ENCODE data around the gene CA11.

Gene CA11

DNA sequence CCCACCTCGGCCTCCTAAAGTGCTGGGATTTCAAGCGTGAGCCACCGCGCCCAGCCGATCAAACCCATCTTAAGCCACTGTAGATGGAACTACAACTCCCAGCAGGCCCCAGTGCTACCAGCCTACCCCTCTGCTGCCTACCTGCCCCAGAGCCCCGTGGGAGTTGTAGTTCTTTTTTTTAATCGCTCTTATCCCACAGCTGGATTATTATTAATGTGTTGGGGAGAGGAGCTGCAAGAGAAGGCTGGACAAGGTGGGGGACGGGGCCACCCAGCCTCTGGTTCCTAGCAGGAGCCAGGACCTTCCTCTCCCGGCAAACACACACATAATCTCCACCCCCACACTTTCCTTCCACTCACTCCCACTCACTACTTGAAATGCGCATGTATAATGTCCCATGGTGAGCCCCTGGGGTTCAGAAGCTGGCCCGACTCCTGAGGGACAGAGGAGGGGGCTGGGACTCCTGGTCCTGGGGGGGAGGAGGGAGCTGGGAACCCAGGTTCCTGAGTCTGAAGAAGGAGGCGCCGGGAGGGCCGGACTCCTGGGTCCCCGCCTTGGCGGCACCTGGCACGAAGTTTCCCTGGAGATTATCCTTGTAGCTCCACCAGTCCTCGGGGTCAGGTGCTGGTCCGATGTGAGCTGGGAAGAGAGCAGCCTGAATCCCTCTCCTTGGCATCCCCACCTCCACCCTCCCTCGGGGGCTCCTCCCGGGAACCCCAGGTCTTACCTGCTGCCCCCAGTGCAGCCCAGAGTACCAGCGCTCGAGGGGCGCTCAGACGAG, 958 bp downstream of the CA11 start:
- Mint-ChIP-seq H3K27me3 (no peaks in the 10 kb centered on the region), H3K36me3 (ENCODE audit: insufficient read depth) (peaks cover 12% of the 10 kb centered on the region), H3K9me3 (no peaks in the 10 kb centered on the region), H3K4me1 (ENCODE audit: low read depth in 2 of 2) (peaks cover 33 to 35% of the 10 kb centered on the region in 2 donors), H3K4me3 (peak overlapping the region; percentile 90 to 95), H3K27ac (peak overlapping the region; percentile 93 to 98)
- ATAC-seq (replicated peaks): peak; percentile 58
- DNase-seq: peak; percentile 66 to 72 (median 68)

DNA sequence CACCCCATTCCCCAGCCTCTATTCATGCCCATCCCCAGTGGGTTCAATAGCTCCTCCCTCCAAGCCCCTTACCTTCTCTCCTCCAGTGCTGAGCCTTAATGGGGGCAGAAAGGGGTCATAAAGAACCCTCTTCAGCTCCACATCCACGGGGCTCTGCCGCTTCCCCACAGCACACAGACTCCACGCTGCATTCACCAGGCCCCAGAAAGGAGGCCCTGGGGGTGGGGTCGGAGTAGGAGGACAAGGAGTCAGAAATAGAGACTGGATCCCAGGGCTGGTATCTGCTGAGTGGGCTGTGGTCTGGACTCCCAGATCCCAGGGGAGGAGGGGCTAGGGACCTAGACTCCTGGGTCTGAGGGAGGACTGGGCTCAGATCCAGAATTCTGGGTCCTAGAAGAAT, 1.6 kb downstream of the CA11 start:
- peaks cover 29 to 35% of the 10 kb centered on the region in 2 donors for H3K4me1 Mint-ChIP-seq (ENCODE audit: low read depth in 2 of 2)
- peak overlapping the region in 1 of 2 donors; percentile 93 for H3K27ac Mint-ChIP-seq
- peaks cover 11% of the 10 kb centered on the region for H3K36me3 Mint-ChIP-seq (ENCODE audit: insufficient read depth)
- H3K27me3 Mint-ChIP-seq: no peaks in the 10 kb centered on the region
- ATAC-seq (replicated peaks) (no peak), DNase-seq (no peak)
- no peaks in the 10 kb centered on the region for H3K9me3 Mint-ChIP-seq
- H3K4me3 Mint-ChIP-seq: peak overlapping the region in 1 of 2 donors; percentile 90

GRCh38 chr19:48642862-48643261, 3.1 kb downstream of the CA11 start:
- DNase-seq (no peak), ATAC-seq (replicated peaks) (no peak)
- no peaks in the 10 kb centered on the region for H3K27me3 Mint-ChIP-seq
- H3K4me3 Mint-ChIP-seq: no peak overlapping the region
- peaks cover 0 to 2% of the 10 kb centered on the region in 2 donors for H3K9me3 Mint-ChIP-seq
- H3K36me3 Mint-ChIP-seq (ENCODE audit: insufficient read depth): peaks cover 10% of the 10 kb centered on the region
- no peak overlapping the region for H3K27ac Mint-ChIP-seq
- peaks cover 33 to 40% of the 10 kb centered on the region in 2 donors for H3K4me1 Mint-ChIP-seq (ENCODE audit: low read depth in 2 of 2)

DNA sequence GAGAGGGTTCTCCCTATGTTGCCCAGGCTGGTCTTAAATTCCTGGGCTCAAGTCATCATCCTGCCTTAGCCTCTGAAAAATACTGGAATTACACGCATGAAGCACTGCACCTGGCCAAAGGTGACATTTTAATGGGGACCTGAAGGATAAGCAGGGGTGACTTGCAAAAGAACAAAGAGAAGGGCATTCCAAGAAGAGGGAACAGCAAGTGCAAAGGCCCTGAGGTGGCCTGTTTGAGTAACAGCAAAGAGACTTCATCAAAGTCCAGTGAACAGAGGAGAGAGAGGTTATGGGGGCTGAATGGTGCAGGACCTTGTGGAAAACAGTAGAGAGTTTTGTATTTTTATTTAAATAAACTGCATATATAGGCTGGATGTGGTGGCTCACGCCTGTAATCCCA, 4.1 kb downstream of the CA11 start:
- no peaks in the 10 kb centered on the region for H3K27me3 Mint-ChIP-seq
- H3K27ac Mint-ChIP-seq: no peak overlapping the region
- H3K4me3 Mint-ChIP-seq: no peak overlapping the region
- no peak for DNase-seq
- ATAC-seq (replicated peaks): no peak
- peaks cover 0 to 2% of the 10 kb centered on the region in 2 donors for H3K9me3 Mint-ChIP-seq
- peaks cover 16% of the 10 kb centered on the region for H3K36me3 Mint-ChIP-seq (ENCODE audit: insufficient read depth)
- peaks cover 31 to 37% of the 10 kb centered on the region in 2 donors for H3K4me1 Mint-ChIP-seq (ENCODE audit: low read depth in 2 of 2)

DNA sequence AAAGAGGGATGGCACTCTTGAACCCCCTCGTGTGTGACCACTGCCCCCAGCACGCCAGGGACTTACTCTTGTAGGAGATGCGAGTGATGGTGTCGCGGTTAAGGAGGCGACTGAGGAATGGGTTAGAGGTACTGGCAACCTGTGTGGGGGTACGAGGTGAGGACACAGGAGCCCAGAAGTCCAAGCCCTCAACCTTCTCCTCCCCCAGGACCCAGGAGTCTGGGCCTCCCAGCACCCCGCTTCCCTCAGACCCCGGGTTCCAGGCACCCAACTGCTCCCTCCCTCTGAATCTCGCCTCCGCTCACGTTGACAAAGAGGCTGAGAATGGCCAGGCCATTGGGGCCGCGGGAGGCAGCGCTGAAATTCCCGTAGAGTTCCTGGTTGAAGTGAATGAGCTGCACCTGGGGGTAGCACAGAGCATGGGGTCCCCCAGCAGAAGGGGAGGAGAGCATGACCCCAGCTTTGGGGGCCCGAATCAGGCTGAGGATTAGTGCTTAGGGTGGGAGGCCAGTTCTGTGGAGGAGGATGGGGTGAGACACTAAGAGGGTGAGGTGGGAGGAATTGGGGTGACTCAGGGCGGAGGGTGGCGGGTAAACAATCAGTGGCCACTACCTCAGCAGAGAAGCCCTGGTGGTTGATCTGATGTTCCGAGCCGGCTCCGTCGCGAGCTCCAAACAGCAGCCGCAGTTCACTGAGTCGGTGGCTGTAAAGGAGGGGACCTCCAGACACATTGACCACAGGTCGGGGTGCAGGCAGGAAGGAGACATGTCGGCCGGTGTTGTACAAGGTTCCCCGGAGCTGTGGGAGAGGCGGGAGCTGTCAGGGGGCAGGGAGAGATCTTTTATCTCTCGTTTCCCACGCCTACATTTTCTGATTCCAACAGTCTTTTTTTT, 6.3 kb downstream of the CA11 start:
- DNase-seq (no peak), ATAC-seq (replicated peaks) (no peak)
- Mint-ChIP-seq H3K27me3 (no peaks in the 10 kb centered on the region), H3K36me3 (ENCODE audit: insufficient read depth) (peaks cover 25% of the 10 kb centered on the region), H3K27ac (peak overlapping the region in 1 of 2 donors; percentile 96), H3K9me3 (peaks cover 0 to 2% of the 10 kb centered on the region in 2 donors), H3K4me3 (peak overlapping the region; percentile 45 to 62), H3K4me1 (ENCODE audit: low read depth in 2 of 2) (peaks cover 30 to 33% of the 10 kb centered on the region in 2 donors)

DNA sequence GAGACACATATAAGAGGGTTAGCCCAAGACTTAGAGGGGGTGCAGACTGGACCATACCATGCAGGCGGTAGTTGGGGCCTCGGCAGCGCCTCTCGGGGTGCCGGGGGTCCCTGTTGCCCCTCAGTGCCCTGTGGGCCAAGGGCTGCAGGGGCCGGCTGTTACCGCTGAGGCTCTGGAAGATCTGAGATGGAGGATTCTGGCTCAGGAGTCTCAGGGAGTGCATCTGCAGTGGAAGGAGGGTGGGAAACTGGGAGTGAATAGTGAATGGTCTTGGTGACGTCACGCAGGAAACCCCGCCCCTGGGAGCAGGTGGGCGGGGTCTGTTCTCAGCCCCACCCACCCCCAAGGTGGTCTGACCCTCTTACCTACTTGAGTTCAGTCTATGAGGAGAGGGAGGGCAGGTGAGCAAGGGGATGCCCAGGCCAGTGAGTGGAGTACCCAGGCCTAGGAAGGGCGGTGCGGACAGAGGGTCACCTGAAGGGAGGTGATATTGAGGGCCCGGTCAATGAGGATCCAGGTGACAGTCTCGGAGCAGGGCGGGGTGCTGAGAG, 7.1 kb downstream of the CA11 start:
- peaks cover 0 to 2% of the 10 kb centered on the region in 2 donors for H3K9me3 Mint-ChIP-seq
- DNase-seq (no peak), ATAC-seq (replicated peaks) (no peak)
- no peaks in the 10 kb centered on the region for H3K27me3 Mint-ChIP-seq
- H3K4me1 Mint-ChIP-seq (ENCODE audit: low read depth in 2 of 2): peaks cover 33 to 41% of the 10 kb centered on the region in 2 donors
- H3K36me3 Mint-ChIP-seq (ENCODE audit: insufficient read depth): peaks cover 25% of the 10 kb centered on the region
- peak overlapping the region; percentile 90 to 98 for H3K4me3 Mint-ChIP-seq
- H3K27ac Mint-ChIP-seq: peak overlapping the region; percentile 96 to 98

GRCh38 chr19:48637948-48638830, 7.8 kb downstream of the CA11 start:
- Mint-ChIP-seq H3K4me3 (peak overlapping the region; percentile 90 to 98), H3K27me3 (no peaks in the 10 kb centered on the region), H3K27ac (peak overlapping the region; percentile 96 to 98), H3K9me3 (peaks cover 0 to 2% of the 10 kb centered on the region in 2 donors), H3K36me3 (ENCODE audit: insufficient read depth) (peaks cover 28% of the 10 kb centered on the region), H3K4me1 (ENCODE audit: low read depth in 2 of 2) (peaks cover 35 to 41% of the 10 kb centered on the region in 2 donors)
- ATAC-seq (replicated peaks): peak; percentile 46
- peak in 2 of 3 experiments; percentile 79 to 84 for DNase-seq

- peak overlapping the region; percentile 90 to 98 for H3K4me3 Mint-ChIP-seq
- no peaks in the 10 kb centered on the region for H3K27me3 Mint-ChIP-seq
- H3K36me3 Mint-ChIP-seq (ENCODE audit: insufficient read depth): peaks cover 35% of the 10 kb centered on the region
- peak; percentile 74 for ATAC-seq (replicated peaks)
- peak overlapping the region; percentile 96 to 98 for H3K27ac Mint-ChIP-seq
- peak; percentile 99 to 100 (median 99) for DNase-seq
- H3K9me3 Mint-ChIP-seq: peaks cover 0 to 2% of the 10 kb centered on the region in 2 donors
- peaks cover 34 to 41% of the 10 kb centered on the region in 2 donors for H3K4me1 Mint-ChIP-seq (ENCODE audit: low read depth in 2 of 2)
These were observed 8.5 kb downstream of the CA11 start for GRCh38 chr19:48637449-48637947.

GRCh38 chr19:48636859-48637448, 9.0 kb downstream of the CA11 start, which contains the start of gene DBP:
DBP (minus strand) TSS chr19:48637379; CDS start chr19:48636994, 385 bp downstream.
- peak in 1 of 3 experiments; percentile 44 for DNase-seq
- ATAC-seq (replicated peaks): no peak
- Mint-ChIP-seq H3K4me3 (peak within 1 kb of the TSS; percentile 90 to 98), H3K27me3 (no peaks in the 10 kb centered on the region), H3K36me3 (ENCODE audit: insufficient read depth) (peaks cover 40% of the 10 kb centered on the region), H3K27ac (peak within 1 kb of the TSS; percentile 96 to 98), H3K4me1 (ENCODE audit: low read depth in 2 of 2) (peaks cover 32 to 41% of the 10 kb centered on the region in 2 donors), H3K9me3 (peaks cover 0 to 2% of the 10 kb centered on the region in 2 donors)

- Mint-ChIP-seq H3K27me3 (no peaks in the 10 kb centered on the region), H3K36me3 (ENCODE audit: insufficient read depth) (peaks cover 48% of the 10 kb centered on the region), H3K4me1 (ENCODE audit: low read depth in 2 of 2) (peaks cover 32 to 41% of the 10 kb centered on the region in 2 donors), H3K4me3 (peak overlapping the region; percentile 90 to 98), H3K9me3 (peaks cover 0 to 2% of the 10 kb centered on the region in 2 donors), H3K27ac (peak overlapping the region; percentile 45 to 89)
- ATAC-seq (replicated peaks) (no peak), DNase-seq (no peak)
These were observed 9.8 kb downstream of the CA11 start for GRCh38 chr19:48635966-48636858.

- Mint-ChIP-seq H3K27me3 (no peaks in the 10 kb centered on the region), H3K36me3 (ENCODE audit: insufficient read depth) (peaks cover 56% of the 10 kb centered on the region), H3K27ac (peak overlapping the region; percentile 90 to 94), H3K4me3 (peak overlapping the region; percentile 90 to 98), H3K4me1 (ENCODE audit: low read depth in 2 of 2) (peaks cover 32 to 41% of the 10 kb centered on the region in 2 donors), H3K9me3 (peaks cover 0 to 2% of the 10 kb centered on the region in 2 donors)
- ATAC-seq (replicated peaks) (peak; percentile 2), DNase-seq (peak; percentile 60 to 65 (median 62))
These were observed 10.6 kb downstream of the CA11 start for GRCh38 chr19:48635263-48635965.

Measured in effector memory CD8-positive, alpha-beta T cell (primary cell).